HG03159 (cell line): Measurements from ENCODE around the gene SPINDOC.

ENCODE experiments used
- ATAC-seq: cut with Tn5 transposase; IDR thresholded peaks from one replicate; pipeline ENCODE4 v1.9.1; 2021; ENCODE audit warnings: mild to moderate bottlenecking, moderate library complexity; ENCODE audit not compliant: unreplicated experiment

The SPINDOC gene

GRCh38 chr11:63829823-63830489, 16.7 kb downstream of the SPINDOC start:
- no peak for ATAC-seq

GRCh38 chr11:63831326-63831725, 18.1 kb downstream of the SPINDOC start:
- no peak for ATAC-seq

- no peak for ATAC-seq
Observed at GRCh38 chr11:63832336-63832735, 19.1 kb downstream of the SPINDOC start.

- no peak for ATAC-seq
Observed at GRCh38 chr11:63833048-63833447, 19.8 kb downstream of the SPINDOC start.

DNA sequence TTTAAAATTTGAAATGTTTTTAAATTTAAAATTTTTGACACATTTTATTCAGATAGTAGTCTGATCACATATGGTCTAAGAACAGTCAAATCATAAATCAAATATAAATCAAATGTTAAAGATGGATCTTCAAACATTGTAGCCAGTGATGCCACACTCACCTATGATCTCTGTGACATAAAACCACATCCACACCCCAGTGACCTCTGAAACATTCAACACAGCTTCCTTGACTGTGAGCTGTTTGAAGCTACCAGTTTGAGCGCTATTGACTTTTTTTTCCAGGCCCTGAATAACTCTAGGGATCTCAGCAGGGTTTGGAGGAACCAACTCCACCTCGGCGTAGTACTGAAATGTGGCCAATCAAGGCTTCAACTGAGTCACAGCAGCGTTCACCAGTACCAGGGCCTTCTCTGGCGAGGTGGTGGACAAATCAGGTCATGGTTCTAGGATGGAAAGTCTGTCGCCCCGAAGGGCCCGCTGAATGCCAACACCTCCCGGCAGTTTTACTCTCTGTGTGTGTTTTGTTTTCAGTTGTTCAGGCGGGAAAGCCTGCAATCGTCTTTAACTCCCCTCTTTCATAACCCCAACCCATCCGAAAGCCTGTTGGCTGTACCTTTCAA, 21.4 kb downstream of the SPINDOC start:
- no peak for ATAC-seq

GRCh38 chr11:63835158-63835545, 21.9 kb downstream of the SPINDOC start:
- ATAC-seq = no peak

GRCh38 chr11:63837027-63837688, 23.9 kb downstream of the SPINDOC start:
- no peak for ATAC-seq

DNA sequence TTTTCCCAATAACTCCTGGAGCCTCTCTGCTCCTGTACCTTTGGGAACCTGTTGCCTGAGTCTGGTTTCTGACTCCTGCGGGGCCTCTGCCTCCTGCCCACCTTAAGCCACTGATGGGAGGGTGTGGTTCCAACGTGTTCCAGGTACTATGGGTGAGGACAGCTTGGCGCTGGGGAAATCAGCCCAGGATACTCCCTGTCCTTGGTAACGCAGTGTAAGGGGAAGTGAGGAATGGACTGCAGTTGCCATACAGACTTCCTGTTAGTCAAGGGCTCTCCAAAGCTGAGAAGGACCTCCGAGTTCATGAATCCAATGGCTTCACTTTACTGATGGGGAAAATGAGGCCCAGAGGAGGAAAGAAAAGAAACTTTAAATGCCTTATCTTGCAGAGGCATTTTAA, 24.5 kb downstream of the SPINDOC start:
- no peak for ATAC-seq

DNA sequence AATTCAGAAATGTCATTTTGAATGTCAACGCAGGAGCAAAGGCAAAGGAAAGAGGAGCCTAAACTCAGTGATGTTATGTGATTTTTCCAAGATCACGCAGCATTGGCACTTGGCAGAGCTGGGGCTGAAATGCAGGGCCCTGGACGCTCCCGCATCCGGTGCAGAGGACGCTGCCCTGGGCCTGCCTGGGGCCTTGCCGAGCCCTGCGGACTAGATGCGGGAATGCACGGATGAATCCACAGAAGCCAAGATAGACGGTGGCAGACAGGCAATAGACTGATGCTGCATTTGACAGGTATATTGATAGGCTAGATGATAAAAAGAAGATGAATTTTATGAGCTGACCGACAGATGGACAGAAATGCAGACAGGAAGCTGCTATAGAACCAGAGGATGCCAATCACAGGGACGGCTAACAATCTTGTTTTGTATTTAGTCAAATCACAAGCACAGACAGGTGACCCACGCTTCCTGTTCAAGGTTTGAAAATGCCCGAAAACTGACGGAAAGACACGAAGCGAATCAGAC, 25.0 kb downstream of the SPINDOC start:
- peak; percentile 66 for ATAC-seq

- ATAC-seq = peak; percentile 72
Observed at GRCh38 chr11:63838678-63839507, 25.6 kb downstream of the SPINDOC start, which contains the start of gene MARK2. TSS of gene MARK2 (plus strand) at chr11:63839110. CDS start at chr11:63839507, 397 bp downstream.

DNA sequence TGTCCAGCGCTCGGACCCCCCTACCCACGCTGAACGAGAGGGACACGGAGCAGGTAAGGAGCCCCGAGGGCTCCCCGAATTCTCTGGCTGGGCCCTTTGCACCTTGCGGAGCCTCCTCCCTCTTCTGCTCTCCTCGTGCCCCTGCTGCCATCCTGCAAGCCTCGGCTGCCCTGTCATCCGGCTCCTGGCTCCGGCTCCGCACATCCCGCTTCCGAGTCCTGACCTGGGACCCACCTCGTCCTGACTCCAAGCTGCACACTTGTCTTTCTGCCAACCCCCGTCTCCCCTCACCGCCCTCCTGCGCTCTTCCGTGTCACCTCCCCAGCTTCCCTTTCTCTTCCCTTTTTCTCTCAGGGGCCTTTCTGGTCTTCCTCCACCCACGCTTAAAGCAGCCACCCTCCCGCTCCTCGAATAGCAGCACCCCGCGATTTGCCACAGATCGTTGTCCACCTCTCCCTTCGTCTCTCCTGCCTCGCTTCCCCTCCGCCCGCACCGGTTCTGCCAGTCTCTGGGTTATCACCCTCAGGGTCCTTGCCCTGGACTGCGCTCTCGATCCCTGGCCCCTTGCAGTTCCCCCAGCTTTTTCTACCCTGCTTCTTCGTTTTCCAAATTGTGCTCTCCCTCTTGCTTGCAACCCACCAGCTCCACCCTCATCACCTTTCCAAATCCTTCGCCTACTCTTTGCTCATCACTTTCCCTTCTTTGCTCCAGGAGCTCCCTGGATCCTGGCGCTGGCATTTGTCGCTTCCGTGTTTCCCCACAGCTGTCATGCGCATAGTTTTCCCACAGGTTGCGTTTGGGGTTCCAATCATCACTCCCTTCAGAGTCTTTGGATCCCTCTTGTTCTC, 26.5 kb downstream of the SPINDOC start:
- ATAC-seq = no peak

DNA sequence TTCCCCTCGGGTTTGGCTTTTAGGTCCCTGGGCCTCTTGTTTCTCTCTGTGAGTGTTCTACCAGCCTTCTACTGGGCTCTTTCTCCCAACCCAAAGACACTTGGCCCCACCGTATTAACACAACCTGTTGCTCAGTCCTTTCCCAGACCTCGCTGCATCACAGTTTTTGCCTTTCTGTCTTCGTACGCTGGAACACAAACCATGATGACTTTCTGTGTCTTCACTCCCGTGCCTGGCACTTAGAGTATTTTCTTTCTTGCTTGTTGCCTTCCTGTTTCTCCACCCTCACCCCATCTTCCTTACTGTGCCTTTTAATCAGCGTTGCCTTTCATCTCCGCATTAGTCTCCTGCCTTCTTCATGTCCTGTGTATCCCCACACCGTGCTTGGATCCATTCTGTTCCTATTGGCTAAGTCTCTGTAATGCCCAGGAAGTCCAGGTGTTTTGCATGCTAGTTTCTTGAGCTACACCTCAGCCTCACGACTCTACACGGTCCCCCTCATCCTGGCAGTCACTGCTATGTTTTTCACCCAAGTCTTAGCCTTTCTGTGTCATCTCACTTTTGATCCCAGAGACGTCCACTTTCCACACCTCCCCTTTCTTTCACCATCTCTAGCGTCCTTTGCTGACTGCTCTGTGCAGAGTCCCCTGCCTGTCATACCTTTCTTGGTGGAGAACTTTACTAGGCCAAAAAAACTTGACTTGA, 27.3 kb downstream of the SPINDOC start:
- ATAC-seq = no peak

GRCh38 chr11:63841554-63841953, 28.3 kb downstream of the SPINDOC start:
- no peak for ATAC-seq

- ATAC-seq = no peak
Observed at GRCh38 chr11:63843041-63843440, 29.8 kb downstream of the SPINDOC start.

GRCh38 chr11:63844836-63845235, 31.6 kb downstream of the SPINDOC start:
- ATAC-seq = no peak

- no peak for ATAC-seq
Observed at GRCh38 chr11:63845303-63845702, 32.0 kb downstream of the SPINDOC start.

GRCh38 chr11:63845911-63846310, 32.7 kb downstream of the SPINDOC start:
- no peak for ATAC-seq

DNA sequence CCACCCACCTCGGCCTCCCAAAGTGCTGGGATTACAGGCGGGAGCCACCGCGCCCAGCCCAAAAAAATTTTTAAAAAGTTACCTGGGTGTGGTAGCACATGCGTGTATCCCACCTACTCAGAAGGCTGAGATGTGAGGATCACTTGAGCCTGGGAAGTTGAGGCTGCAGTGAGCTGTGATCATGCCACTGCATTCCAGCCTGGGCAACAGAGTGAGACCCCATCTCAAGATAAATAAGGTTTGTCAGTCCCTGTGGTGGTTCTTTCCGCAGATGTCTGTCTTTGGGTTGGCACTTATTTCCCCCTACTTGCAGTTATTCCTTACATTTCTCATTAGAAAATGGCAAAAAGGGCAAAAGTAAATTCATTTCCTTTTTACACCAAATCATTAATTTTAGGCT, 33.6 kb downstream of the SPINDOC start:
- no peak for ATAC-seq

DNA sequence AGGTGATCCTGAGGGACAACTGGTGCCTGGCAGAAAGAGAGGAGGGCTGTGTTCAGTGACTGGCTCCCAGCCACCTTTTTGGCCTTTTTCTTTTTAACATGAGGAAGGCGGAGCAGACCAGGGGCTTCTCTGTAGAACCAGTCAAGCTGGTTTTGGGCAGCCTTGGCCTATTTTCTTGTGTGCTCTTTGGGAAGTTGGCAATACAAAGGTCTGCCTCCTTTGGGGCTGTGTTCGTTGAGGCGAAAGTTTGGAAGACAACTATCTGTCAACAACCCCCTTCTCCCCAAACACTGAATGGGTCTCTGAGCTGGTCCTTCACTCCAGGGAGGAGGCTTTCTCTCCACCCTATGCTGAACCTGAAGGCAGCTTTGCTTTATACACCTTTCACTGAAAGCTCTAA, 34.1 kb downstream of the SPINDOC start:
- ATAC-seq = no peak

DNA sequence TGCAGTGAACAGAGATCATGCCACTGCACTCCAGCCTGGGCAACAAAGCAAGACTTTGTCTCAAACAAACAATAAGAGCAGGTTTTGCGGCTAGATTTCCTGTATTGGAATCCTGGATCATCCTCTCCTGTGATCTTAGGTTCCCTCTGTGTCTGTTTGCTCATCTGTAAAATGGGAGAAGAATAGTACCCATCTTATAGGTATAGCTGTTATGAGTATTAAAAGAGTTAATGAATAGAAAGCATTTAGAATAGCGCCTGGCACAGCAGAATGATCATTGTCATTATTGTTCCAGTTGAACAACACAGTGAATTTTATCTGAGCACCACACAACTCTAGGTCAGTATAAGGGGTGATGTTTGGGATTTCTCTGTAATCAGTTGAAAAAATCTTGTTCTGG, 36.4 kb downstream of the SPINDOC start:
- ATAC-seq = no peak
